GM23248 (cell line): ENCODE data around the gene SH3RF3. TPM values are rescaled to one million over a fixed set of nuclear protein-coding genes. Genes with fewer than 3 reads are reported as not detected.
"Not testable (repeated sequence)": the region's sequence is repeated elsewhere in the genome, so short reads cannot be mapped to it uniquely, and the experiment has no call there.

ENCODE experiments used
- DNase-seq: peaks from one replicate; pipeline ENCODE4 v3.0.0-alpha.2; 2015
- H2AFZ ChIP-seq: fragments of 200-600 bp; sonication (generic); 2 replicates; pipeline ENCODE4 v1.6.1; 2016; ENCODE audit warnings: antibody characterized with exemption
- H3F3A ChIP-seq: fragments of 200-600 bp; sonication (generic); 2 replicates; pipeline ENCODE4 v1.6.1; 2016; ENCODE audit warnings: mild to moderate bottlenecking, antibody characterized with exemption, mixed run types; ENCODE audit not compliant: insufficient read depth
- H3K27ac ChIP-seq: fragments of 200-600 bp; sonication (generic); 2 replicates; pipeline ENCODE4 v1.5.1; 2016; ENCODE audit warnings: mild to moderate bottlenecking
- H3K27me3 ChIP-seq: fragments of 200-600 bp; sonication (generic); replicated peaks from 2 replicates; pipeline ENCODE4 v1.6.1; 2016; ENCODE audit warnings: mild to moderate bottlenecking; ENCODE audit not compliant: insufficient read depth
- H3K36me3 ChIP-seq: fragments of 200-600 bp; sonication (generic); 2 replicates; pipeline ENCODE4 v1.6.1; 2016; ENCODE audit warnings: low read depth, mild to moderate bottlenecking
- H3K4me1 ChIP-seq: fragments of 200-600 bp; sonication (generic); 2 replicates; pipeline ENCODE4 v1.6.1; 2016; ENCODE audit warnings: mild to moderate bottlenecking; ENCODE audit not compliant: insufficient read depth
- H3K4me2 ChIP-seq: fragments of 200-600 bp; sonication (generic); one replicate; pipeline ENCODE4 v1.6.1; 2016; ENCODE audit warnings: mild to moderate bottlenecking; ENCODE audit not compliant: unreplicated experiment
- H3K4me3 ChIP-seq: fragments of 200-600 bp; sonication (generic); 2 replicates; pipeline ENCODE4 v1.5.1; 2016; ENCODE audit warnings: mild to moderate bottlenecking
- H3K79me2 ChIP-seq: fragments of 200-600 bp; sonication (generic); 2 replicates; pipeline ENCODE4 v1.6.1; 2016; ENCODE audit warnings: mild to moderate bottlenecking; ENCODE audit not compliant: insufficient read depth
- H3K9ac ChIP-seq: fragments of 200-600 bp; sonication (generic); 2 replicates; pipeline ENCODE4 v1.6.1; 2016; ENCODE audit warnings: mild to moderate bottlenecking
- H3K9me2 ChIP-seq: fragments of 200-600 bp; sonication (generic); 2 replicates; pipeline ENCODE4 v1.6.1; 2016; ENCODE audit warnings: mixed run types, mild to moderate bottlenecking, moderate library complexity; ENCODE audit not compliant: insufficient read depth
- H3K9me3 ChIP-seq: fragments of 200-600 bp; sonication (generic); one replicate; pipeline ENCODE4 v1.6.1; 2017; ENCODE audit warnings: low read depth
- H4K20me1 ChIP-seq: fragments of 200-600 bp; sonication (generic); 2 replicates; pipeline ENCODE4 v1.6.0; 2016; ENCODE audit not compliant: insufficient read depth
- EZH2 ChIP-seq: fragments of 200-600 bp; sonication (generic); IDR thresholded peaks from 2 replicates; pipeline ENCODE4 v1.6.1; 2018; ENCODE audit warnings: antibody characterized with exemption, mild to moderate bottlenecking; ENCODE audit not compliant: insufficient read depth, poor library complexity, severe bottlenecking
- EZH2phosphoT487 ChIP-seq: fragments of 200-600 bp; sonication (generic); IDR thresholded peaks from 2 replicates; pipeline ENCODE4 v1.6.1; 2018; ENCODE audit warnings: antibody characterized with exemption, moderate library complexity, mild to moderate bottlenecking, low read depth; ENCODE audit not compliant: insufficient read depth
- WGBS, 2 experiments: methylation state at CpG; one replicate each; pipeline ENCODE4 v1.1.6; 2015 to 2017; ENCODE audit warnings: low lambda C conversion rate in 2 of 2, low coverage in 1 of 2; ENCODE audit errors: missing lambda C conversion rate in 2 of 2; 5-methylcytosine and 5-hydroxymethylcytosine counted together
- in situ Hi-C: fragments of 300-500 bp; cut with MboI; formaldehyde crosslinking; loops from 2 replicates; pipeline ENCODE4 v1.15.0; 2020
- polyA plus RNA-seq: library from polyadenylated mRNA; unstranded; fragments of >200 nt; fragmentation: Nextera tagmentation; extraction: Ambion mirVana; gene quantifications from 2 replicates; pipeline ENCODE4 v1.2.1, GENCODE V29; 2016
- total RNA-seq: library from RNA; depleted of rRNA; stranded (reverse); fragments of >200 nt; shearing (Covaris generic); gene quantifications from 2 replicates; pipeline ENCODE4 v1.2.3, GENCODE V29; 2014

The SH3RF3 gene
- total and polyA plus RNA-seq, 2 experiments from 2014 or later: 1.5 to 5.2 TPM

- H3K79me2 ChIP-seq: no peaks in the 10 kb centered on the region
- H3K4me1 ChIP-seq: peaks cover 19% of the 10 kb centered on the region
- H3K9ac ChIP-seq: no peak overlapping the region
- no peaks in the 10 kb centered on the region for H3K9me3 ChIP-seq
- H3F3A ChIP-seq: peaks cover 16% of the 10 kb centered on the region; the same call in 1 of the 2 replicates
- TF ChIP-seq EZH2: no peak
- no peak for TF ChIP-seq EZH2phosphoT487
- H3K9me2 ChIP-seq: no peaks in the 10 kb centered on the region
- no peak overlapping the region for H2AFZ ChIP-seq
- H4K20me1 ChIP-seq: no peaks in the 10 kb centered on the region
- H3K4me2 ChIP-seq: no peak overlapping the region
- H3K36me3 ChIP-seq: no peaks in the 10 kb centered on the region
- H3K4me3 ChIP-seq: no peak overlapping the region
- no peak for DNase-seq
- no peak overlapping the region for H3K27ac ChIP-seq
- WGBS, 2 experiments: 43 to 48% methylated on average over 7 of the region's 7 CpGs
- in situ Hi-C loops: no loop called here
- peaks cover 9% of the 10 kb centered on the region for H3K27me3 ChIP-seq
Observed at GRCh38 chr2:109533823-109534222, 404.8 kb downstream of the SH3RF3 start.

GRCh38 chr2:109535217-109535946 is 406.4 kb downstream of the SH3RF3 start:
- H4K20me1 ChIP-seq: no peaks in the 10 kb centered on the region
- H3K4me1 ChIP-seq: peaks cover 19% of the 10 kb centered on the region
- TF ChIP-seq EZH2phosphoT487: no peak
- no peak for TF ChIP-seq EZH2
- peaks cover 20% of the 10 kb centered on the region; the same call in 1 of the 2 replicates for H3F3A ChIP-seq
- H2AFZ ChIP-seq: no peak overlapping the region
- in situ Hi-C loops: no loop called here
- no peak overlapping the region for H3K9ac ChIP-seq
- H3K4me2 ChIP-seq: peak overlapping the region; percentile 0
- WGBS, 2 experiments: 31% methylated on average over 6 of the region's 6 CpGs
- H3K9me2 ChIP-seq: no peaks in the 10 kb centered on the region
- H3K27me3 ChIP-seq: peaks cover 3% of the 10 kb centered on the region
- peak; percentile 52 for DNase-seq
- H3K4me3 ChIP-seq: no peak overlapping the region
- no peaks in the 10 kb centered on the region for H3K36me3 ChIP-seq
- no peaks in the 10 kb centered on the region for H3K79me2 ChIP-seq
- H3K27ac ChIP-seq: no peak overlapping the region
- H3K9me3 ChIP-seq: no peaks in the 10 kb centered on the region

- H3K9ac ChIP-seq, H3K9me3 ChIP-seq, in situ Hi-C loops, H3K4me3 ChIP-seq, H3K4me2 ChIP-seq, H3K27me3 ChIP-seq, H3K79me2 ChIP-seq, H3K9me2 ChIP-seq, H3K36me3 ChIP-seq, H2AFZ ChIP-seq, H4K20me1 ChIP-seq: not testable (repeated sequence)
- H3F3A ChIP-seq: peaks cover 20% of the 10 kb centered on the region; the same call in 1 of the 2 replicates
- 11 to 21% methylated on average over 3 of the region's 3 CpGs for WGBS, 2 experiments
- peaks cover 19% of the 10 kb centered on the region for H3K4me1 ChIP-seq
- DNase-seq: peak; percentile 70
- H3K27ac ChIP-seq: peak overlapping the region; percentile 31
Observed at GRCh38 chr2:109536556-109536955, 407.6 kb downstream of the SH3RF3 start.

- Histone ChIP-seq H3K4me2 (no peak overlapping the region), H3K36me3 (peaks cover 10% of the 10 kb centered on the region), H3K9me3 (no peaks in the 10 kb centered on the region), H3K79me2 (no peaks in the 10 kb centered on the region), H3K27me3 (no peaks in the 10 kb centered on the region), H3K9me2 (no peaks in the 10 kb centered on the region), H3K27ac (no peak overlapping the region), H3F3A (peaks cover 20% of the 10 kb centered on the region; the same call in 1 of the 2 replicates), H3K4me3 (no peak overlapping the region), H3K4me1 (peaks cover 19% of the 10 kb centered on the region), H3K9ac (no peak overlapping the region), H4K20me1 (no peaks in the 10 kb centered on the region), H2AFZ (no peak overlapping the region)
- 79 to 80% methylated on average over 10 of the region's 10 CpGs for WGBS, 2 experiments
- in situ Hi-C loops: no loop called here
- TF ChIP-seq EZH2: no peak
- TF ChIP-seq EZH2phosphoT487: no peak
- DNase-seq: peak; percentile 66
Observed at GRCh38 chr2:109537565-109538222, 408.7 kb downstream of the SH3RF3 start.
